CD1c-positive myeloid dendritic cell (primary cell): ENCODE results near the gene DCAF17.
"Not testable (repeated sequence)": the region's sequence is repeated elsewhere in the genome, so short reads cannot be mapped to it uniquely, and the experiment has no call there.

Experiments
- DNase-seq: peaks from one replicate; pipeline ENCODE4 v3.0.0-alpha.2; 2016; ENCODE audit errors: extremely low spot score

Gene DCAF17

DNA sequence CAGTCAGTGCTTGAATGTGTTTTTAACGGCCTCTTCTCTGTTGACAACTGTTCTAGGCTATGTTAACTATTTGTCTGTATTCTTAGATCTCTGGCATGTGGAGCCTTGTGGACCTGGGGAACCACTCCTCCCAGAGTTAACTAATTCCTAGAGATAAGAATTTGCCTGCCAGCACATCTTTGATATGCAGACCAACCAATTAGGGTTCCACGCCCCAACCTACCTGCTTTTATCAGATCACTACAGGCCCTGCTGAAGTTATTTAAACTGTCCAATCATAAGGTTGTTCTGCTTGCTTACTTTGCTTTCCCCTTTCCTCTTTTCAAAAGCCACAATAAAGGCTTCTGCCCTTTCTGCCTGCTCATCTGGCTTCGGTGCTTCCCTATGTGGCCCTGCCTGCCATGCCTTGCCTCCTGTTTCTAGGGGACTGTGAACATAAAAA, 79.7 kb downstream of the DCAF17 start:
- DNase-seq, result peak; percentile 6

DNA sequence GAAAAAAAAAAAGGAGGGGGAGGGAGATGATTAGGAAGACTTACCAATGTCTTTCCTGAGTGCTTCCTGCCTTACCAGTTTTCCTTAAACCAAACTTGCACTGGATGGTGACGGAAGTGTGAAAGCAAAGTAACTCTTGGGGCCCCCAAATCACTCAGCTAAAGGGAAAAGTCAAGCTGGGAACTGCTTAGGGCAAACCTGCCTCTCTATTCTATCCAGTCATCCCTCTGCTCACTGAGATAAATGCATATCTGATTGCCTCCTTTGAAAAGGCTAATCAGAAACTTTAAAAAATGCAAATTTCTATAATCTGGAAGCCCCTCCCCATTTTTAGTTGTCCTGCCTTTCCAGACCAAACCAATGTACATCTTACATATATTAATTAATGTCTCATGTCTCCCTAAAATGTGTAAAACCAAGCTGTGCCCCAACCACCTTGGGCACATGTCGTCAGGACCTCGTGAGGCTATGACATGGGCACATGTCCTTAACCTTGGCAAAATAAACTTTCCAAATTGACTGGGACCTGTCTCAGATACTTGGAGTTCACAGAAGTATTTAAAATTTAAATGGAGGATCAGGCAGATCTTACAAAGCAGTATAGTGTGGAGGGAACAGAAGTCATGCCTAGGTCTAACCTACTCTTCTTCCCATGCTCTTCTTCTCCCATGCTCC, 81.0 kb downstream of the DCAF17 start:
- no peak for DNase-seq

DNA sequence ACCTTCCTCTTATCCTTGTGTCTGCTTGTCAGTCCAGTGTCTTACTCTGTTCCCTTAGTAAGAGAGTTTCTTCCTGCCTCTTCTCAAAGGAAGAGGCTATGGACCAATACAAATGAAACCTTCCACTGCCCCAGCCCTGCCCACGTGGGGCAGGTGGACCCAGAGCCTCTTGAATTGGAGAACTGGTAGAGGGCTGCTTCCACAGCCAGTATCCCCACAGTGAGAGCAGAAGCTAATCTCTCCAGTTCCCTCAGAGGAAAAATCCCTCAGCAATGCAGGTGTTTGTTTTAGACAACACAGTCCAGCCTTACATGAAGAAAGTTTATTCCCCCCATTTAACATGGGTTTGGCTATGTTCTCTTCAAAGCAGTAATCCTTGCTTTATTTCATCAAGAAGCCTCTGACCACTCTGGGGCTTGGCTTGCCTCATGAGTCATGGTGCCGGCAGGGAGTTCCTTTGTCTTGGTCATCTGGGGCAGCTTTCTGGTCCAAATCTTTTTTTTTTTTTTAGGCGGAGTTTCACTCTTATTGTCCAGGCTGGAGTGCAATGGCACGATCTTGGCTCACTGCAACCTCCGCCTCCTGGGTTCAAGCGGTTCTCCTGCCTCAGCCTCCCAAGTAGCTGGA, 81.8 kb downstream of the DCAF17 start:
- no peak for DNase-seq

DNA sequence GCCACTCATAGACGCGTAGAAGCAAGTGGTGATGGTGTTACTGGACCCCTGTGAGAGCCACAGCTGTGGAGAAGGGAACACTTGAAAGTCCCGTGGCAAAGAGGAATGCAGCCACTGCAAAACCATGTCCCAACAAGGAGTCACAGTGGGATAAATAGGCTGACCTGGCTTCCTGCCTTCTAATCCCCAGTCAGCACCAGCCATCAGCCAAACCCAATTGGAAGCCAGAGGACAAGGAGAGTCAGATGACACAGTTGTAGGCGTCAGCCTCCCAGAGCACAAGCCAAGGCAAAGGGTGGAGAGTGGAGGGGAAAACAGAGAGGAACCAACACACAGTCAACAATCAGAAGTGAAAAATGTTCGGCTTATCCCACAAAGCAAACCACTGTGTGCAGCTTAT, 82.8 kb downstream of the DCAF17 start:
- no peak for DNase-seq

DNA sequence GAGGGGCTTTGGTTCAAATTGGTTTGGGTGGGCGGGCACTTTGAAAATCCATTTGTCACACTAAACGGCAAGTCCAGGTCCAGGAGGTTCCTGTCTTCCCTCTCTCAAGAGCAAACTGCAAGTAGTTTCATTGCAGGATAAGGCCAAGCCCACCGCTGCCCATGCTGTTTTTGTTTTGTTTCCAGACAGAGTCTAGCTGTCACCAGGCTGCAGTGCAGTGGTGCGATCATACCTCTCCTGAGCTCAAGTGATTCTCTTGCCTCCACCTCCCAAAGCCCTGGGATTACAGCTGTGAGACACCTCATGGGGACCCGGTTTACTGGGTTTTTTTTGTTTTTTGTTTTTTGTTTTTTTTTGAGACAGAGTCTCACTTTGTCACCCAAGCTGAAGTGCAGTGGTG, 86.4 kb downstream of the DCAF17 start:
- no peak for DNase-seq

DNA sequence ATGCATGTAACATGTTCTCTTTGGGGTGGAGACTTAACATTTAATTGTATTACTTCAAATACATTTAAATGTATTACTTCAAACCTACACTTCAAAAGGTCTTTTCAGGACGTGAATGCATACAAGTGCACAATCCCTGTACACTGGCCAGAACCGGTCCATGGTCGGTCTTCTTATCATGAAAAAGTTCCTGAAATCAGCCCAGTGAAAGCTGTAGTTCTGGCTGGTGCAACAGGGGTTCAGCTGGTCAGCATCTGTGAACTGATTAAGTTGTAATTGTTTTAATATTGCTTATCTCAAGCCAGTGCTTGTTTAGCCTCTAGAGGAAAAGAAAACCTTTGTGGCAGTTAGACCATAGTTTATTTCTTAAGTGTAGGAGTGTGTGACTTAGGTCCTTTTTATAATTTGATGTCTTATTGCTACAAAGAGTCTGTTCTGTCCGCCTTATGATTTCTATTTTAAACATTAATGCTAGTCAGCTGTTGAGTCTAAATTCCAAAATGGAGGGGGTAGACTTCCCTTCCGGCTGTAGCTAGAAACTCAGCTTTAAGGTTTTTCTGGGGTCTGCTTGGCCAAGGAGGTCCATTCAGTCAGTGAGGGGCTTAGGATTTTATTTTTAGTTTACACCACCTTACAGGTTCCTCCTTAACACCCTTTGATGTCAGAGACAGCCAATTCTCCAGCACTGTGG, 87.5 kb downstream of the DCAF17 start:
- DNase-seq, result no peak

DNA sequence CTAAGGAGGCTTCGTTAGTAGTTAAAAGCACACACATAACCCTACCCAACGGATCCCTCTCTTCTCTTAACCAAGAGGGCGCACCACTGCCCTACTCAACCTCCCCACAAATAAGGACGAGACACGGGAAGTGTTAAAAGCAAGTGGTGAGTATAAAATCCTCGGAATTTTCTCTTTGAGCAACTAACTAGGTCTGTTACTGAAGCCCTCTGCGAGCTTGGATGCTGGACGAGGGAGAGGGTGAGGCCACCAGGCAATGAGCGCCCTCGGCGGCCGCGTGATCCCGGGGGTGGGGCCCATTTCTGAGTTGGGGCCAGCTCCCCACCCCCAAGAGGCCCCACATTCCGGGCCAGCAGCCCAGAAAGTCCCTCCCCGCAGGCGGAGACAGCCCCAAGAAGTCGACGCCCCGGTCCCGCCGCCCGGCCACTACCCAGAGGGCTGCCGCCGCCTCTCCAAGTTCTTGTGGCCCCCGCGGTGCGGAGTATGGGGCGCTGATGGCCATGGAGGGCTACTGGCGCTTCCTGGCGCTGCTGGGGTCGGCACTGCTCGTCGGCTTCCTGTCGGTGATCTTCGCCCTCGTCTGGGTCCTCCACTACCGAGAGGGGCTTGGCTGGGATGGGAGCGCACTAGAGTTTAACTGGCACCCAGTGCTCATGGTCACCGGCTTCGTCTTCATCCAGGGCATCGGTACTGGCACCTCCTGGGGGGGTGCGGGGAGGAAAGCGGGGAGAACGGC, 88.2 kb downstream of the DCAF17 start, which contains the start of gene CYBRD1:
Gene CYBRD1, plus strand, starts transcription at position 423 of the 736 bp plus-strand sequence. Its CDS starts 72 bp downstream, at position 495.
- peak; percentile 17 for DNase-seq

DNA sequence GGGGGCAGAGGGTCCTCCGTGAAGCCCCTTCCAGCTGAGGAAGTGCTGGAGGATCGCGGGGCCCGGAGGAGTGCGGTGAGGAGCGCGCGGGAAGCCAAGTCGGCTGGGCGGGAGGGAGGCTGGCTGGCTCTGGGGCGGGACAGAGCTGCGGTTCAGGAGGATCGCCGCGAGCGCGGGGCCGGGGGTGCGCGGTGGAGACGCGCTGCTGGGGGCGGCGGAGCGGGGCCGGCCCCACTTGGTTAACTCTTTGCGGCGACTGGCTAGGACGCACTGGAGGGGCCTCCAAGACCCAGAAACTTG, 88.7 kb downstream of the DCAF17 start:
- DNase-seq, result peak; percentile 20

DNA sequence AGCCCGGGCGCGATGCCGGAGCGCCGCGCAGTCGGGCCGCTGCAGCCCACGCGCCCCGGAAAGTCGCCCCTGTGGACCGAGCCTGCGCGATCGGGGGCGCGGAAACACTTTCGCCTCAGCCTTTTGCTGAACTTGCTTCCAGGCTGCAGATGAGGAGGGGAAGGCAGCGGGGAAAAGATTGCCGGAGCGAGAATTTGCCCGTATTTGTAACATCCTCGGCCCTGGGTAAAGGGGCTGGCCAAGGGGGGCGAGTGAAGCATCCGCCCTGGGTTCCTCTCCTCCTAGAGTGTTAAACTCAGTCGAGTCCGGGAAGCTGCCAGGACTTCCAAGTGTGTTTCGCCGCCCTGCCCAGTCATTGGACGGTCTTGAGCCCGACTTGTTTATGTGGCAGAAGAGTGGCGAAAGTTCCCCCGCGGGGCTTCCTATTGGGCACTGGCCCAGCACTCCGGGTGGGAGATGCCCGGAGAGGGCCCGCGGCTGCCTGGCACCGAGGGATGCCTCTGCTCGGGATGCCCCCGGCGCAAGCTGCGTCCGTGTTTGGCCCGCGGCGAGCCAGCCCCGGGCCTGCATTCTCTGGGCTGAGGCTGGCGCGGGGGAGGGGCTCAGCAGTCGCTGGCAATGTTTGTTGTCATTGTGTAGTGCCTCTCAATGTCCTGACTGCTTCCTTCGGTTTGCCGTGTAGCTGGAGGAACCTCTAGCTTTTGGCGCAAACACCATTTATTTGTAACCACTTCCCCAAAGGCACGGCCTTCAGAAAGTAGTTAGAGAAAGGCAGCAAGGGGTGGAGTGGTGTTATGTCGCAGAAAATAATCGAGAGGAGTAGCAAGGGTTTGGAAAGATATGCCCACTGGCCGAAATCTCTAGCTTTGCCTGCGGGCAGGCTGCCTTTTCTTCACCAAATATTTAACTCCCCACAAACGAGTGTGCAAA, 89.3 kb downstream of the DCAF17 start:
- peak; percentile 61 for DNase-seq

DNA sequence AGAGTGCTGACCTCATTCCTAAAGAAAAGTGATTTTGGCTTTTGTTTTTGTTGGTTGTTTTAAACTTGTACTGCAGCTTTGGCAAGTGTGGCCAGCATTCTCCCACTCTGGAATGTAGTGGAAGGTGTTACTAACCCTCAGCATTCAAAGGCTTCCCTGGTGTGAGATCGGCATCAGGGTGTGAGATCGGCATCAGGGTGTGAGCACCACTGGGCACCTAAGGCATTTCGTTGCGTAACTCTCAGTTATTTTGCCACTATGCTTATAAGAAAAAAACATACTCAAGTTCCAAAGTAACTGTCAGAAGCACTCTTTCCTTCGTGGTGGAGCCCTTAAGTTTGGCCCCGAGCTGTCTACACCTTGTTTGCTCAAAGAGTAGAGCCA, 90.0 kb downstream of the DCAF17 start:
- no peak for DNase-seq

DNA sequence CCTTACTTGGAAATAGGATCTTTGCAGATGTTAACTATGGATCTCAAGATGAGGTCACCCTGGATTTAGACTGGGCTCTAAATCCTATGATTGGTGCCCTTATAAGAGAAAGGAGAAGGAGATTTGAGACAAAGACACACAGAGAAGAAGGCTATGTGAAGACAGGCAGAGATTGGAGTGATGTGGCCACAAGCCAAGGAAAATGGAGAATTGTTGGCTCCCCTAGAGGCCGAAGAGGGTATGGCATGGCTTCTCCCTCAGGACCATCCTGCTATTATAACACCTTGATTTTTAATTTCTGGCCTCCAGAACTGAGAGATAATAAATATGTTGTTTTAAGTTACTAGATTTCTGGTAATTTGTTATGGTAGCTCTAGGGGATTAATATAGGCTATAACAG, 95.9 kb downstream of the DCAF17 start:
- DNase-seq, result no peak

DNA sequence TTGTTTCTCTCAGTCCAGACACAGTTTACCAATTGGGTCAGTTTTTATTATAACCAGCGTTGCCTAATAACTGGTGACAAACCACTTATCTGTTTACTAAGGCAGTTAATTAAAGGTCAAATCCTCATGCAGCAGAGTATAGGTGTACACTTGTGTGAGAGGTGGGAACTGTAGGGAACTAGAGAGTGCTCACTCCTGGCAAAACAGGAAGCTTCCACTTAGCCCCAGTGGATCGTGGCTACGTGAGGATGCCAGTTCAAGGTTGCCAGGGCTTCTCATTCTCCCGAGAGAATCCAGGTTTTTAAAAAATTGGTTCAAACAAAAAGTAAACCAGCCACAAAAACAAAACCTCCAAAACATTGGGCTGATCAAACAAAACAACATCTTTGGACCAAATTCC, 96.4 kb downstream of the DCAF17 start:
- DNase-seq, result no peak

DNA sequence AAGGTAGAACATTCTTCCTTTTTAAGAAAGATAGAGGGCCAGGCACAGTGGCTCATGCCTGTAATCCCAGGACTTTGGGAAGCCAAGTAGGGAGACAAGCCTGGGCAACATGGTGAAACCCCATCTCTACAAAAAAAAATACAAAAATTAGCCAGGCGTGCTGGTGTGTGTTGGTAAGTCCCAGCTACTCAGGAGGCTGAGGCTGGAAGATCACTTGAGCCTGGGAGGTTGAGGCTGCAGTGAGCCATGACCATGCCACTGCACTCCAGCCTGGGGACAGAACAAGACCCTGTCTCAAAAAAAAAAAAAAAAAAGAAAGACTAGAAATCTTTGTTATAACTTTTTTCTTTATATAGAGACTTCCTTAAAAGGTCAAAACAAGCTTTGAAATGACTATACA, 96.8 kb downstream of the DCAF17 start:
- not testable (repeated sequence) for DNase-seq

DNA sequence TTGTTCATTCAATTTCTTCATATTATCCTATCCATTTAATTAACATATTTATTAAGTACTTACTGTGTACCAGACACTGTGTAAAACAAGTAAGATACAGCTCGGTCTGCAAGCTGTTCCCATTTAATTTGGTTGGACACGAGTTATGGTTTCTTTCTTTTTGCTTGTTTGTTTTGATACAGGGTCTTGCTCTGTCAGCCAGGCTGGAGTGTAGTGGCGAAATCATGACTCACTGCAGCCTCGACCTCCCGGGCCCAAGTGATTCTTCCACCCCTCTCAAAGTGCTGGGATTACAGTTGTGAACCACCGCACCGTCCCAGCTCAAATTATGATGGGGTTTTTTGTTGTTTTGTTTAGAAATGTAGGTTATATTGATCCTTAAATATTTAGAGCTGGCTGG, 97.3 kb downstream of the DCAF17 start:
- no peak for DNase-seq

DNA sequence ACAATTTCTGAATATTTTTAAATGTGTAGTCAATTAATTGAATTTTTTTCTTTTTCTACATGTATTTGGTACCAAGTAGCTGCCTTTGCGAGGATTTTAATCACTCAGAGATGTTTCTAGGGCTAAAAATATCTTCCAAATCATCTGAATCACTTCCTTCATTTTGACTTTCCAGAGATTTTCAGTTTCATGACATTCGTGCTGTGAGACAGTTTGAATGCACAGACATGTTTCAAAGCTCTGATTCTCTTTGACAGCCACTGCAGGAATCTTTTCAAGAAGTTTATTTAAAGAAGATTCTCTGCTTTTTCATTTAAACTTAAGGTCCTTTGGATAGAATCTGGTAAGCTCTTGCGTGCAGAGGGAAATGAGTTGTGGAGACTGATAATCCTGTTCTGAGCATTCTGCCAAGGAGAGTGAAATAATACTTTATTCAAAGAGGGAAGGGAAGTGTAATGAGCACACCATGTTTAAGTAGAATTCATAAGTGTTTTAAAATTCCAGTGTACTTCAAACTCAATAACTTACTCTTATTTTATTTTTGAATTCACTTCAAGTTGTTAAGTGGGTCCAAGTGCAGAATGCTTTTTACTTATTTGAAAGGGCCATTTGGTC, 97.9 kb downstream of the DCAF17 start:
- no peak for DNase-seq

DNA sequence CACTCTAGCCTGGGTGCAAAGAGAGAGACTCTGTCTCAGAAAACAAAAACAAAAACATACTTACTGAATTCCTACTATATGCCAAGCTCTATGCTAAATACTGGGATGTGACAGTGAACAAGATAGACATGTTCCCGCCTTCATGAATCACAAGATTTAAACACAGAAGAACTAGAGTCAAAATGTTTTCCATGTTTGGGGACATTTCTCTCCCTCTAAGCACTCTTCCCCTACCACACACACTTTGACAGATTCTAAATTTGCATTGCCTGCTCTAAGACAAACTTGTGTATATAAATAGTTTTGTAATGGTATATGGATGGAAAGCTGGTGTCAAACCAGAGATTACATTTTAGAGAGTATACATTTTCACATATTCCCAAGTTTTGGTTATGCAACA, 99.3 kb downstream of the DCAF17 start:
- DNase-seq, result no peak
